GM23338 (cell line): Measurements from ENCODE around the gene B3GAT3. TPM values are rescaled to one million over a fixed set of nuclear protein-coding genes. Genes with fewer than 3 reads are reported as not detected.

ENCODE experiments used
- ATAC-seq: fragments of 200-7000 bp; cut with Tn5 transposase; 3 replicates; pipeline ENCODE4 v1.9.1; 2020
- DNase-seq: peaks from one replicate; pipeline ENCODE4 v3.0.0-alpha.2; 2015; ENCODE audit warnings: low spot score
- H2AFZ ChIP-seq: fragments of 200-600 bp; sonication (generic); 2 replicates; pipeline ENCODE4 v1.8.0; 2016; ENCODE audit warnings: antibody characterized with exemption, mild to moderate bottlenecking, moderate library complexity
- H3F3A ChIP-seq: fragments of 200-600 bp; sonication (generic); replicated peaks from 2 replicates; pipeline ENCODE4 v1.8.0; 2017; ENCODE audit warnings: antibody characterized with exemption, mixed run types, low read depth
- H3K27ac ChIP-seq: fragments of 200-600 bp; sonication (generic); 2 replicates; pipeline ENCODE4 v1.6.1; 2016; ENCODE audit warnings: low read depth
- H3K27me3 ChIP-seq: fragments of 200-600 bp; sonication (generic); 2 replicates; pipeline ENCODE4 v1.8.0; 2016; ENCODE audit warnings: mild to moderate bottlenecking, mixed run types, moderate library complexity; ENCODE audit not compliant: insufficient read depth
- H3K36me3 ChIP-seq: fragments of 200-600 bp; sonication (generic); 2 replicates; pipeline ENCODE4 v1.8.0; 2016; ENCODE audit warnings: mild to moderate bottlenecking; ENCODE audit not compliant: insufficient read depth
- H3K4me1 ChIP-seq: fragments of 200-600 bp; sonication (generic); 2 replicates; pipeline ENCODE4 v1.8.0; 2016; ENCODE audit warnings: mild to moderate bottlenecking, moderate library complexity; ENCODE audit not compliant: insufficient read depth
- H3K4me2 ChIP-seq: fragments of 200-600 bp; sonication (generic); 2 replicates; pipeline ENCODE4 v1.7.1; 2017; ENCODE audit warnings: mixed run types
- H3K4me3 ChIP-seq: fragments of 200-600 bp; sonication (generic); 2 replicates; pipeline ENCODE4 v1.6.1; 2016; ENCODE audit warnings: mixed run types
- H3K79me2 ChIP-seq: fragments of 200-600 bp; sonication (generic); replicated peaks from 2 replicates; pipeline ENCODE4 v1.8.0; 2017; ENCODE audit warnings: mild to moderate bottlenecking; ENCODE audit not compliant: insufficient read depth
- H3K9me2 ChIP-seq: fragments of 200-600 bp; sonication (generic); 2 replicates; pipeline ENCODE4 v1.8.0; 2017; ENCODE audit not compliant: insufficient read depth
- H4K20me1 ChIP-seq: fragments of 200-600 bp; sonication (generic); replicated peaks from 2 replicates; pipeline ENCODE4 v1.8.0; 2017; ENCODE audit warnings: mild to moderate bottlenecking; ENCODE audit not compliant: insufficient read depth
- H3K27ac Mint-ChIP-seq: 2 replicates; pipeline ENCODE4 v1.8.0; 2020; ENCODE audit warnings: inconsistent platforms, mild to moderate bottlenecking, moderate library complexity, mixed read lengths
- H3K27me3 Mint-ChIP-seq: 3 replicates; pipeline ENCODE4 v1.8.0; 2022; ENCODE audit warnings: low read depth, mild to moderate bottlenecking, moderate library complexity, mixed read lengths, inconsistent platforms; ENCODE audit not compliant: insufficient read depth, poor library complexity
- H3K36me3 Mint-ChIP-seq: 3 replicates; pipeline ENCODE4 v1.8.0; 2021; ENCODE audit warnings: low read depth, mild to moderate bottlenecking, inconsistent platforms, moderate library complexity, mixed read lengths
- H3K4me1 Mint-ChIP-seq: 3 replicates; pipeline ENCODE4 v1.8.0; 2020; ENCODE audit warnings: mild to moderate bottlenecking, inconsistent platforms, mixed read lengths
- H3K4me3 Mint-ChIP-seq: 3 replicates; pipeline ENCODE4 v1.8.0; 2021; ENCODE audit warnings: moderate library complexity, mild to moderate bottlenecking, inconsistent platforms, mixed read lengths
- H3K9me3 Mint-ChIP-seq: 3 replicates; pipeline ENCODE4 v1.8.0; 2020; ENCODE audit warnings: moderate library complexity, mild to moderate bottlenecking, inconsistent platforms, mixed read lengths
- CREB1 ChIP-seq: fragments of 250-450 bp; sonication (Bioruptor Pico); IDR thresholded peaks from 2 replicates; pipeline ENCODE4 v1.5.0; 2020; ENCODE audit warnings: low read depth, mild to moderate bottlenecking, moderate library complexity
- CTCF ChIP-seq, 2 experiments: fragments of 200-600 bp in 1 of 2; sonication (generic) in 1 of 2; conservative IDR thresholded peaks; 2 replicates each; pipeline versions ENCODE4 v1.5.1 to v1.6.1; 2016 to 2017; ENCODE audit warnings: antibody characterized with exemption in 2 of 2, low read depth in 2 of 2, mild to moderate bottlenecking in 2 of 2, moderate library complexity in 1 of 2
- ETS1 ChIP-seq: IDR thresholded peaks from 2 replicates; pipeline ENCODE4 v1.6.1; 2016; ENCODE audit warnings: antibody characterized with exemption
- EZH2 ChIP-seq: fragments of 200-600 bp; sonication (generic); IDR thresholded peaks from one replicate; pipeline ENCODE4 v1.8.0; 2017; ENCODE audit warnings: antibody characterized with exemption, mild to moderate bottlenecking, low read depth; ENCODE audit not compliant: unreplicated experiment
- EZH2phosphoT487 ChIP-seq: fragments of 200-600 bp; sonication (generic); IDR thresholded peaks from one replicate; pipeline ENCODE4 v1.8.1; 2018; ENCODE audit warnings: antibody characterized with exemption; ENCODE audit not compliant: unreplicated experiment
- JUNB ChIP-seq: IDR thresholded peaks from one replicate; pipeline ENCODE4 v1.6.1; 2016; ENCODE audit warnings: antibody characterized with exemption; ENCODE audit not compliant: unreplicated experiment
- NANOG ChIP-seq: IDR thresholded peaks from 2 replicates; pipeline ENCODE4 v1.6.1; 2016; ENCODE audit warnings: antibody characterized with exemption, borderline replicate concordance
- POLR2AphosphoS5 ChIP-seq: IDR thresholded peaks from 2 replicates; pipeline ENCODE4 v1.6.1; 2016; ENCODE audit warnings: antibody characterized with exemption, low read depth
- REST ChIP-seq: IDR thresholded peaks from one replicate; pipeline ENCODE4 v1.6.1; 2018; ENCODE audit warnings: antibody characterized with exemption; ENCODE audit not compliant: unreplicated experiment
- STAT1 ChIP-seq: IDR thresholded peaks from one replicate; pipeline ENCODE4 v1.6.1; 2016; ENCODE audit warnings: antibody characterized with exemption; ENCODE audit not compliant: unreplicated experiment
- ZNF114 ChIP-seq: fragments of 250-450 bp; sonication (Bioruptor Pico); IDR thresholded peaks from 2 replicates; pipeline ENCODE4 v1.5.0; 2020; ENCODE audit warnings: mild to moderate bottlenecking, moderate library complexity
- ZNF331 ChIP-seq: fragments of 250-450 bp; sonication (Bioruptor Pico); IDR thresholded peaks from 2 replicates; pipeline ENCODE4 v1.5.0; 2020; ENCODE audit warnings: low read depth, mild to moderate bottlenecking, moderate library complexity
- polyA plus RNA-seq: library from polyadenylated mRNA; unstranded; fragments of >200 nt; fragmentation: Nextera tagmentation; extraction: Ambion mirVana; gene quantifications from 2 replicates; pipeline ENCODE4 v1.2.1, GENCODE V29; 2016
- total RNA-seq: library from RNA; depleted of rRNA; stranded (reverse); fragments of >200 nt; shearing (Covaris generic); gene quantifications from 2 replicates; pipeline ENCODE4 v1.2.3, GENCODE V29; 2014

The B3GAT3 gene
- total and polyA plus RNA-seq, 2 experiments from 2014 or later, result 16.4 to 18.4 TPM

GRCh38 chr11:62580959-62581715 is 40.6 kb downstream of the B3GAT3 start (continued):
- TF ChIP-seq ZNF331 (CRISPR knock-in tag), result no peak
- TF ChIP-seq CTCF (conservative IDR thresholded peaks at IDR 0.05; ENCODE audit: low read depth in 2 of 2), result no peak
- no peak for TF ChIP-seq JUNB
- no peak for TF ChIP-seq CREB1
- no peak for TF ChIP-seq EZH2
- no peak for TF ChIP-seq ETS1
- TF ChIP-seq EZH2phosphoT487, result no peak
- no peak for TF ChIP-seq STAT1
- TF ChIP-seq REST, result no peak
- no peak for TF ChIP-seq ZNF114 (CRISPR knock-in tag)
- TF ChIP-seq POLR2AphosphoS5, result no peak

GRCh38 chr11:62579252-62579651 is 42.5 kb downstream of the B3GAT3 start:
- Histone ChIP-seq H3K27ac (no peak overlapping the region), H4K20me1 (no peaks in the 10 kb centered on the region; the same call in 1 of the 2 replicates), H3K4me3 (no peak overlapping the region), H3K4me2 (no peak overlapping the region), H3K9me2 (no peaks in the 10 kb centered on the region), H3K36me3 (peaks cover 3% of the 10 kb centered on the region), H2AFZ (no peak overlapping the region), H3K4me1 (peaks cover 8% of the 10 kb centered on the region; the same call in 1 of the 2 replicates), H3K27me3 (no peaks in the 10 kb centered on the region), H3K79me2 (peaks cover 9% of the 10 kb centered on the region; the same call in 1 of the 2 replicates), H3F3A (peaks cover 12% of the 10 kb centered on the region; the same call in 1 of the 2 replicates)
- peaks cover 51% of the 10 kb centered on the region for H3K36me3 Mint-ChIP-seq
- H3K9me3 Mint-ChIP-seq, result no peaks in the 10 kb centered on the region
- H3K27ac Mint-ChIP-seq, result no peak overlapping the region
- H3K4me3 Mint-ChIP-seq, result no peak overlapping the region
- peaks cover 9% of the 10 kb centered on the region for H3K4me1 Mint-ChIP-seq
- no peak for DNase-seq
- ATAC-seq, result no peak
- peaks cover 9% of the 10 kb centered on the region for H3K27me3 Mint-ChIP-seq
- TF ChIP-seq POLR2AphosphoS5, result no peak
- no peak for TF ChIP-seq ZNF114 (CRISPR knock-in tag)
- no peak for TF ChIP-seq JUNB
- TF ChIP-seq STAT1, result no peak
- no peak for TF ChIP-seq CREB1
- no peak for TF ChIP-seq NANOG
